Adrenal gland (tissue), 5 donors: ENCODE results near the gene SAMD1.

Experiments used
- CTCF ChIP-seq, 6 experiments: fragments of 450-650 bp in 4 of 6; fragments of 200-600 bp in 2 of 6; sonication (generic) in 1 of 6; IDR thresholded peaks; 1 replicate in 5 of 6; 2 replicates in 1 of 6; pipeline versions ENCODE4 v1.5.1 to v1.8.0; 2016 to 2021; ENCODE audit warnings: antibody characterized with exemption in 6 of 6, mild to moderate bottlenecking in 2 of 6, moderate library complexity in 1 of 6
- POLR2A ChIP-seq, 2 donors: fragments of 450-650 bp; IDR thresholded peaks; one replicate each; pipeline ENCODE4 v1.6.1; 2017; ENCODE audit warnings: antibody characterized with exemption in 2 of 2, mild to moderate bottlenecking in 2 of 2, moderate library complexity in 1 of 2
- donor health status: DM: no; HTN: no; CAD: no.

DNA sequence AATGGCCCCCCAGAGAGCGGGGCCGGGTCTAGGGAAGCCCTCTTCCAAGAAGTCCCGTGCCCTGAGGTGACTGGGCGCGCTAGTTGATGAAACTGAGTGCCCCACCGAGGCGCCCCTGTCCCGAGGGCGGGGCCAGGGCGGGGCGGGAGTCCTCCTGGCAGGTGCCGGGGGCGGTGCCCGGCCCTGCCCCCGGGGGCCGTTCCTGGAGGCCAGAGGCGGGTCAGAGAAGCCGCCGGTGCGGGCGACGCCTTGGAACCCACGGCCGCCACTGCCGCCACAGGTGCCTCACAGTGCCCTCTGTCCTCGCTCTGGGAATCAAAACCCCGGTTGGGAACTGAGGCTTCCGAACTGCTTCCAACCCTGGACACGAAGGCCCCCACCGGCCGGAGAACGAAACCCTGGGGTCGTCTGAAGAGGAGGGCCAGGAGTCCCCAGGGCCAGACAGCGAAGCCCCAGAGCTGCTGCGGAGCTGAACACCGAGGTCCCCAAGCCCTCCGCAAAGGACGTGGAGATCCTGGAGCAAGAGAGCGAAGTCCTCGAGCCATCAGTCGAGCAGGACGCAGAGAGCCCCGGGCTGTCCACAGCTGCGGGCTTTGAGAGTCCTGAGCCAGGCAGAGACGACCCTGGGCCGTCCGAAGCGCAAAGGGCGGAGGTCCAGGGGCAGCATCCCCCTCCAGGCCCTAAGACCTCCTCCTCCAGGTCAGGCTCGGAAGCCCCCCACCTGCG is 17.9 kb downstream of the SAMD1 start, which contains the start of gene MISP3:
- TF ChIP-seq CTCF (IDR thresholded peaks at IDR 0.05) (no peak), POLR2A (IDR thresholded peaks at IDR 0.05) (no peak)
